Endothelial cell of umbilical vein (primary cell): ENCODE data around the gene SMARCA2. TPM values are rescaled to one million over a fixed set of nuclear protein-coding genes. Genes with fewer than 3 reads are reported as not detected.

ENCODE experiments used
- BruUV-seq: library from RNA; stranded (reverse); fragments of 400-500 nt; replicated peaks from 2 replicates; lab custom pipeline; 2021; lab: Mats Ljungman, UMichigan
- CTCF ChIA-PET: fragments of 300-600, 350-600 bp; sonication (Branson Sonifier 250); formaldehyde crosslinking; loops from one replicate; lab custom pipeline; 2021; ENCODE audit warnings: antibody characterized with exemption, inconsistent platforms; lab: Charles Lee
- POLR2A ChIA-PET: fragments of 300-600, 350-600 bp; sonication (Branson Sonifier 250); formaldehyde crosslinking; loops from one replicate; lab custom pipeline; 2021; ENCODE audit warnings: antibody characterized with exemption, inconsistent platforms; lab: Charles Lee
- DNase-seq: peaks from one replicate; pipeline ENCODE4 v3.0.0-alpha.2; 2011; ENCODE audit warnings: low read depth, low spot score
- FAIRE-seq: peaks from 2 replicates; lab custom pipeline; 2011; peaks lifted over from hg19 to GRCh38; lab: Jason Lieb, UNC
- H2AFZ ChIP-seq: 2 replicates; pipeline ENCODE4 v1.6.0; 2012; ENCODE audit warnings: low read depth, low read length, control low read depth, inconsistent platforms
- H3K27ac ChIP-seq: 2 replicates; pipeline ENCODE4 v1.5.1; 2011; ENCODE audit warnings: low read depth, mild to moderate bottlenecking, control low read depth, low read length, moderate library complexity; ENCODE audit not compliant: insufficient read depth
- H3K27me3 ChIP-seq, 2 experiments: 2 replicates each; pipeline versions ENCODE4 v1.6.0 to v1.6.1; 2011; ENCODE audit warnings: low read length in 2 of 2, mixed read lengths in 1 of 2; ENCODE audit not compliant: control insufficient read depth in 2 of 2, insufficient read depth in 2 of 2
- H3K36me3 ChIP-seq, 2 experiments: 2 replicates in 1 of 2; 3 replicates in 1 of 2; pipeline ENCODE4 v1.5.1; 2011; ENCODE audit warnings: low read length in 2 of 2, mild to moderate bottlenecking in 1 of 2, moderate library complexity in 1 of 2; ENCODE audit not compliant: control insufficient read depth in 2 of 2, insufficient read depth in 2 of 2; ENCODE audit errors: extremely low read depth in 1 of 2
- H3K4me1 ChIP-seq: 3 replicates; pipeline ENCODE4 v1.5.1; 2011; ENCODE audit warnings: mild to moderate bottlenecking, low read length; ENCODE audit not compliant: control insufficient read depth, insufficient read depth; ENCODE audit errors: extremely low read depth
- H3K4me2 ChIP-seq: 2 replicates; pipeline ENCODE4 v1.6.1; 2011; ENCODE audit warnings: low read length, control low read depth, mixed read lengths; ENCODE audit not compliant: insufficient read depth
- H3K4me3 ChIP-seq, 3 experiments: fragments of 200-600 bp in 1 of 3; sonication (generic), shearing (Covaris generic) in 1 of 3; replicated peaks in 1 of 3; 2 replicates each; pipeline ENCODE4 v1.5.1; 2011 to 2016; ENCODE audit warnings: control low read depth in 3 of 3, low read length in 3 of 3, mild to moderate bottlenecking in 2 of 3, inconsistent platforms in 1 of 3, low read depth in 1 of 3, moderate library complexity in 1 of 3; ENCODE audit not compliant: insufficient read depth in 1 of 3
- H3K79me2 ChIP-seq: 2 replicates; pipeline ENCODE4 v1.6.0; 2012; ENCODE audit warnings: low read length, inconsistent platforms; ENCODE audit not compliant: control insufficient read depth, insufficient read depth
- H3K9ac ChIP-seq: replicated peaks from 2 replicates; pipeline ENCODE3; 2011; ENCODE audit warnings: low read length, control low read depth; ENCODE audit not compliant: insufficient read depth; ENCODE audit errors: extremely low read depth
- H3K9me1 ChIP-seq: replicated peaks from 3 replicates; pipeline ENCODE4 v1.6.0; 2011; ENCODE audit warnings: mild to moderate bottlenecking, low read length; ENCODE audit not compliant: control insufficient read depth, insufficient read depth; ENCODE audit errors: extremely low read depth
- H3K9me3 ChIP-seq: replicated peaks from 2 replicates; pipeline ENCODE4 v1.5.1; 2012; ENCODE audit warnings: low read length, inconsistent platforms; ENCODE audit not compliant: control insufficient read depth, insufficient read depth
- H4K20me1 ChIP-seq: replicated peaks from 2 replicates; pipeline ENCODE3; 2011; ENCODE audit warnings: mild to moderate bottlenecking, low read length; ENCODE audit not compliant: control insufficient read depth, insufficient read depth; ENCODE audit errors: extremely low read depth
- CTCF ChIP-seq, 2 donors: IDR thresholded peaks; 1 replicate in 1 of 2; 2 replicates in 1 of 2; pipeline ENCODE4 v1.5.1; 2011; ENCODE audit warnings: low read length in 2 of 2, mild to moderate bottlenecking in 2 of 2, moderate library complexity in 2 of 2, control low read depth in 1 of 2, inconsistent platforms in 1 of 2, low read depth in 1 of 2; ENCODE audit not compliant: insufficient read depth in 1 of 2; ENCODE audit errors: extremely low read depth in 1 of 2
- EZH2 ChIP-seq: IDR thresholded peaks from 2 replicates; pipeline ENCODE4 v1.6.1; 2012; ENCODE audit warnings: borderline replicate concordance, low read depth, mild to moderate bottlenecking, moderate library complexity, low read length, inconsistent platforms; ENCODE audit not compliant: severe bottlenecking
- GATA2 ChIP-seq: IDR thresholded peaks from 2 replicates; pipeline ENCODE4 v1.7.0; 2011; ENCODE audit warnings: low read depth, mild to moderate bottlenecking, moderate library complexity, mixed read lengths, low read length; ENCODE audit not compliant: insufficient read length, insufficient read depth
- JUN ChIP-seq: IDR thresholded peaks from 2 replicates; pipeline ENCODE4 v1.6.1; 2011; ENCODE audit warnings: borderline replicate concordance, low read depth; ENCODE audit not compliant: insufficient read length, insufficient read depth
- MAX ChIP-seq: IDR thresholded peaks from 2 replicates; pipeline ENCODE4 v1.6.1; 2011; ENCODE audit not compliant: insufficient read depth, insufficient read length
- MYC ChIP-seq: IDR thresholded peaks from one replicate; pipeline ENCODE4 v1.6.1; 2011; ENCODE audit warnings: mild to moderate bottlenecking, low read depth, low read length
- POLR2A ChIP-seq: IDR thresholded peaks from 2 replicates; pipeline ENCODE4 v1.6.1; 2012; ENCODE audit warnings: low read depth, mild to moderate bottlenecking, control low read depth, low read length
- POLR2AphosphoS5 ChIP-seq: IDR thresholded peaks from 2 replicates; pipeline ENCODE4 v1.6.1; 2012; ENCODE audit warnings: low read depth, mild to moderate bottlenecking, control low read depth, low read length, moderate library complexity; ENCODE audit not compliant: insufficient read depth
- dilution Hi-C: fragments of 300-500 bp; cut with MboI; formaldehyde crosslinking; loops from one replicate; pipeline ENCODE4 v1.15.0; 2019; ENCODE audit warnings: low sequenced_read_pairs; ENCODE audit not compliant: extremely low pct_ligation_motif_present
- intact Hi-C: fragments of 100-400 bp; cut with micrococcal nuclease; formaldehyde crosslinking; loops from one replicate; pipeline ENCODE4 v1.10.0; 2022
- polyA plus RNA-seq, 4 experiments: library from polyadenylated mRNA; depleted of rRNA in 3 of 4; stranded (reverse) in 3 of 4; unstranded in 1 of 4; fragments of >200 nt; gene quantifications; 2 replicates each; pipeline versions ENCODE4 v1.2.1 to v1.2.3, GENCODE V29; 2011 to 2012; ENCODE audit warnings: missing spikeins in 1 of 4
- total RNA-seq: library from RNA; stranded (reverse); gene quantifications from 2 replicates; pipeline ENCODE4 v1.2.3, GENCODE V29; 2021

The SMARCA2 gene
- total and polyA plus RNA-seq, 2 donors (not counting 3 experiments of a cell fraction or from before 2014, with no cell fraction given), result 54.5 to 79.9 TPM

DNA sequence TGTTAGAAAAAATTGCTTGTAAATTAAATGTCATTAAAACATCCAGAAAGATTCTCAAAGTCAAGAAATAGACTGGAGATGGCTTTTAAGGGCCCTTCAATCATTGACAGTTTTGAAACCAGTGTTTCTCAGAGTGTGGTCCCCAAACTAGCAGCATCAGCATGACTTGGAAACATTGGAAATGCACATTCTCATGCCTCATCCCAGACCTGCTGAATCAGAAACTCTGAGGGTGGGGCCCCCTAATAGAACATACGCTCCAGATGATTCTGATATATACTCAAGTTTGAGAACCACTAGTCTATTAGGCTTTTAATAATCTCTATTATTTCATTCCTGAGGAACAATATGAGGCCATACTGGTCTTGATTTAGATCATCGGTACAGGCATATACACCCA is 181.6 kb downstream of the SMARCA2 start:
- no TSS peak for BruUV-seq
- Histone ChIP-seq H3K4me3 (no peak overlapping the region), H3K9ac (no peak overlapping the region), H2AFZ (no peak overlapping the region), H3K9me3 (no peaks in the 10 kb centered on the region), H3K36me3 (peaks cover under 1 to 2% of the 10 kb centered on the region in 2 experiments), H3K79me2 (no peaks in the 10 kb centered on the region), H3K27me3 (no peaks in the 10 kb centered on the region), H3K4me1 (peaks cover 5% of the 10 kb centered on the region), H3K4me2 (no peak overlapping the region), H3K27ac (no peak overlapping the region), H3K9me1 (no peaks in the 10 kb centered on the region), H4K20me1 (no peaks in the 10 kb centered on the region)
- TF ChIP-seq MAX, result no peak
- TF ChIP-seq POLR2A, result no peak
- no peak for TF ChIP-seq GATA2
- TF ChIP-seq POLR2AphosphoS5, result no peak
- no peak for TF ChIP-seq JUN
- no peak for TF ChIP-seq MYC
- TF ChIP-seq CTCF (IDR thresholded peaks at IDR 0.05; ENCODE audit: extremely low read depth in 1 of 2, insufficient read depth in 1 of 2, low read depth in 1 of 2, low read length in 2 of 2), result no peak
- TF ChIP-seq EZH2, result no peak
- ChIA-PET POLR2A (no interaction called here), CTCF (no interaction called here)
- intact Hi-C loops, result no loop called here
- FAIRE-seq (no peak), DNase-seq (no peak)
- dilution Hi-C loops, result no loop called here
